ENCODE measurements around the gene NADK.
"Not testable (repeated sequence)": the region's sequence is repeated elsewhere in the genome, so short reads cannot be mapped to it uniquely, and the experiment has no call there.

NADK gene

DNA sequence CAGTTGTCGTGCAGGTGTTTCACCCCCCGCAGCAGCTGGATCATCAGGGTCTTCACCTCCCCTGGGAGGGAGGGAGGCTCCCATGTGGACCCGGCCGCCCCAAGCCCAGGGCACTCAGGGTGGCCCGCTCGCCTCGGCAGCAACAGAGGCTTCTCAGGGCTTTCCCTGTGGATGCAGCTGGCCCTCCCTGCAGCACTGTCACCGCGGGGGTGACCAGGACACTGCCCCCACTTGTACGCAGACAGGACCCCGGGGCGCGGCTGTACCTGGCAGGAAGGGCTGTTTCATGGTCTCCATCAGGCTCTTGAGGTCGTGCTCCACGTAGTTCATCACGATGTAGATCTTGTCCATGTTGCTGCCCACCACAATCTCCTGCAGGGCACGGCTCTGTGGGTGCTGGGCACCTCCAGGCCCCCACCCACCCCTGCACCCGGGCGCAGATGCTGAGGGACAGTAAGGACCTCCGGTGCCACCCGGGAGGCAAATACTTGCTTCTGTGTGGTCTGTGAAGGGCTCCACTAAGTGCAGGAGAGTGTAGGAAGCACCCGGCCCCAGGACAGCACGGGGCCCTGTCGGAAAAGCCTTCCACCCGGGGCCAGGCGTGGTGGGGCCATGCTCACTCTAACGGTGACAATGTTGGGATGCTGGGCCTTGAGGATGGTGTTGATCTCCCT is 73.8 kb downstream of the NADK start:
- DNase-seq (ENCODE audit: low read depth), result not testable (repeated sequence)

DNA sequence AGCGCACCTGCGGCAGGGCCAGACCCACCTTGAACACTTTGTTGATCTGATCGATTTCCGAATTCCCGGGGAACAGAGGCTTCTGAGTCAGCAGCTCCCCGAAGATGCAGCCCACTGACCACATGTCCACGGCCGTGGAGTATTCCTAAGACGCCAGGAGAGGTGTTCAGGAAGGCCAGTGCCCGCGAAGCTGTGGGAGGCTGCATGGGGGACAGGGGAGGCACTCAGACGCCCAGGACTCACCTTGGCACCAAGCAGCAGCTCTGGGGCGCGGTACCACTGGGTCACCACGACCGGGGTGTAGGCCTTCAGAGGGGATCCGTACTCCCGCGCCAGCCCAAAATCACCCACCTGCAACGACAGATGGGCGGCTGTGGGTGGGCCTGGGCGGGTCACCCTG is 74.5 kb downstream of the NADK start:
- no peak for DNase-seq (ENCODE audit: low read depth)

DNA sequence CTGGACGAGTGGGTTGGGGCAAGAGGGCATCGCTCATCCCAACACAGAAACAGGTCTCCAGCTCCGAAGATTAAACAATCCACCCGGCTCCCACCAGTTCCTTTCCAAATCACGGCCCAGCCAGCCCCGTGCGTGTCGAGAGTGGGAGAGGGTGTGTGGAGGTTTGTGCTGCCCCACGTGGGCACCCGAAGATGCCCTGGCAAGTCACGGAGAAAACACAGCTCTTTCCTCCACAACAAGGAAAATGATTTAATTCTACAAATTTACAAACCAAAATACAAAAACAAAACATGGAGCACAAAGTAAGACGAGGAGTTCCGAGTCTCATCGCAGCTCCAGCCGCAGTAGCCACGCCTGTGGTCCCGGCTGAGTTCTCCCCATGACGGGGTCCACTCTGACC is 75.8 kb downstream of the NADK start:
- not testable (repeated sequence) for DNase-seq (ENCODE audit: low read depth)

All from iris pigment epithelial cell (primary cell).